ENCODE data around the gene RACK1.
"Not testable (repeated sequence)": the region's sequence is repeated elsewhere in the genome, so short reads cannot be mapped to it uniquely, and the experiment has no call there.

The RACK1 gene

DNA sequence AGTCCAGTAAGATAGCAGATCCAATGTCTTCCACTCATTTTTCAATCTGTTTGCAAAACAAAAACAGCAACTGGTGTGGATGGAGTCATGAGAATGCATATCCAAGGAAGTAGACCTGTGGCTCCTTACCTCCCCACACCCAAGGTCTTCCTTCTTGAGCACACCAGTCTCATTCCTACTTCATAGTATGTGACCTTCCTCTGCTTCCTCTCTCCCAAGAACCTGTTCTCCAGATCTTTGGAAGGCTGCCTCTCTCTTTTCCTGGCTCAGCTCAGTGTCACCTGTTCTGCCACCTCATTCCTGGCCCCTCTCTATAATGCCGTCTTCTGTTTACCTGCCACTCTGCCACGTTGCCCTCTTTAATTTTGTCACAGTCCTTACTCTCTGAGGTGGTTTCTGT, 30.8 kb downstream of the RACK1 start:
- DNase-seq (ENCODE audit: low spot score): no peak

DNA sequence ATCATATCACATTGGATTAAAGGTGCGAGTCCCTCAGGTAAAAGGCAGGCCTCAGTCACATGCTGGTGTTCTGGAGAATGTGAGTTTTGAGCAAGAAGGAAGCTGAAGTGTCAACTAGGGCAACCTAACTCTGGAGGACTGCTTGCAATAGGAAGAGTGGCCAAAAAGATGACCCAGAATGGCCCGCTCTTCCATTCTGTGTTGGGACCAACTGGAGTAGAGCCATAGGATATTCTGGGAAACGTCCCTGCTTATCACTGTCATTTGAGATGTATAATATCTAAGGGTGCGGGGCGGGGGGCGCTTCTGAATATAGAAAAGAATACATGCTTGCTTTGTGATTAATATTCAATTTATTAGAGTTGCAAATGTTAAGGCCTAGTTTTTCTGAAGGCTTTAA, 31.6 kb downstream of the RACK1 start:
- DNase-seq (ENCODE audit: low spot score): no peak

DNA sequence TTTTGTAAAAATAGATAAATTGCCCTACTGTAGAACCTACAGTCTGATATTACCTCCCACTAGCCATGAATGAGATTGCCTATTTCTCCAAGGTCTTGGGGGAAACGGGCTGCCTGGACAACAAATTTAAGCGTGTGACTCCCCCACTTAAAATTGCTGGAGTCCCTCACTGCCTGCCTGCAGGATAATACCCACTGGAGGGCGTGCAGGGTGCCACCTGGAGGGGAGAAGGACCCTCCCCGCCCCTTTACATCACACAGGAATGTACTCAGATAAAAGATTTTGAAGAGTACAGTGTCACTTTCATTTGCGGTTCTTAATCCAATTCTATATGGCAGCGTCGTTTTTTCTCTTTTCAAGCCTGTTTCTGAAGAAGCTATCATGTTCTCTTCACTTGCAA, 32.5 kb downstream of the RACK1 start:
- DNase-seq (ENCODE audit: low spot score): no peak

DNA sequence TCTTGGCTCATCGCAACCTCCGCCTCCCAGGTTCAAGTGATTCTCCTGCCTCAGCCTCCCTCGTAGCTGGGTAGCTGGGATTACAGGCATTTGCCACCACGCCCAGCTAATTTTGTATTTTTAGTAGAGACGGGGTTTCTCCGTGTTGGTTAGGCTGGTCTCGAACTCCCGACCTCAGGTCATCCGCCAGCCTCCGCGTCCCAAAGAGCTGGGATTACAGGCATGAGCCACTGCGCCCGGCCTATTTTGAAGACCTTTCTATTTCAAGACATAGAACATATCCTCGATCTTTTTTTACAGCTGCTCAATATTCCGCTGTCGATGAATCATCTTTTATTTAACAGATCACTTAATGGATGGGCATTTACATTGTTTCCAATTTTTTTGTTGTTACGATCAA, 33.0 kb downstream of the RACK1 start:
- DNase-seq (ENCODE audit: low spot score): not testable (repeated sequence)

DNA sequence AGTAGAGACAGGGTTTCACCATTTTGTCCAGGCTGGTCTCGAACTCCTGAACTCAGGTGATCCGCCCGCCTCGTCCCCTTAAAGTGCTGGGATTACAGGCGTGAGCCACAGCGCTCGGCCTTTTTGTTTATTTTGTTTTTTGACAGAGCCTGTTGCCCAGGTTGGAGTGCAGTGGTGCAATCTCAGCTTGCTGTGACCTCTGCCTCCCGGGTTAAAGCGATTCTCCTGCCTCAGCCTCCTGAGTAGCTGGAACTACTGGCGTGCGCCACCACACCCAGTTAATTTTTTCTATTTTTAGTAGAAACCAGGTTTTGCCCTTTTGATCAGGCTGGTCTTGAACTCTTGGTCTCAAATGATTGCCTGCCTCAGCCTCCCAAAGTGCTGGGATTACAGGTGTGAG, 33.6 kb downstream of the RACK1 start:
- not testable (repeated sequence) for DNase-seq (ENCODE audit: low spot score)

DNA sequence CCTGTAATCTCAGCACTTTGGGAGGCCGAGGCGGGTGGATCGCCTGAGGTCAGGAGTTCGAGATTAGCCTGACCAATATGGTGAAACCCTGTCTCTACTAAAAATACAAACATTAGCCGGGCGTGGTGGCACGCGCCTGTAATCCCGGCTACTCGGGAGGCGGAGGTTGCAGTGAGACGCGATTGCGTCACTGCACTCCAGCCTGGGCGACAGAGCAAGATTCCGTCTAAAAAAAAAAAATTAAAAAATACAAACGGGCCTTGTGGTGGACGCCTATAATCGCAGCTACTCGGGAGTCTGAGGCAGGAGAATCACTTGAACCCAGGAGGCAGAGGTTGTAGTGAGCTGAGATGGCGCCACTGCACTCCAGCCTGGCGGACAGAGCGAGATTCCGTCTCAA, 34.7 kb downstream of the RACK1 start:
- not testable (repeated sequence) for DNase-seq (ENCODE audit: low spot score)

DNA sequence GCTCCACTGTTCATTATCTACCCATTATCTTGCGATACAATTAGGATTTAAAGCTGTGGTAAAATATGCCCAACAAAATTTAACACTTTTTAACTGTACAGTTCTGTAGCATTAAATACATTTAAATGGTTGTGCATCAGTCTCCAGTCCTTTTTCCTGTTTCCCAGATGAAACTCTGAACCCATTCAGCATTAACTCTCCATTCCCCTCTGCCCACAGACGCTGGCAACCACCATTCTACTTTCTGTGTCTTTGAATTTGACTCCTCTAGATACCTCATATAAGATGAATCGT, 35.8 kb downstream of the RACK1 start:
- DNase-seq (ENCODE audit: low spot score): no peak

DNA sequence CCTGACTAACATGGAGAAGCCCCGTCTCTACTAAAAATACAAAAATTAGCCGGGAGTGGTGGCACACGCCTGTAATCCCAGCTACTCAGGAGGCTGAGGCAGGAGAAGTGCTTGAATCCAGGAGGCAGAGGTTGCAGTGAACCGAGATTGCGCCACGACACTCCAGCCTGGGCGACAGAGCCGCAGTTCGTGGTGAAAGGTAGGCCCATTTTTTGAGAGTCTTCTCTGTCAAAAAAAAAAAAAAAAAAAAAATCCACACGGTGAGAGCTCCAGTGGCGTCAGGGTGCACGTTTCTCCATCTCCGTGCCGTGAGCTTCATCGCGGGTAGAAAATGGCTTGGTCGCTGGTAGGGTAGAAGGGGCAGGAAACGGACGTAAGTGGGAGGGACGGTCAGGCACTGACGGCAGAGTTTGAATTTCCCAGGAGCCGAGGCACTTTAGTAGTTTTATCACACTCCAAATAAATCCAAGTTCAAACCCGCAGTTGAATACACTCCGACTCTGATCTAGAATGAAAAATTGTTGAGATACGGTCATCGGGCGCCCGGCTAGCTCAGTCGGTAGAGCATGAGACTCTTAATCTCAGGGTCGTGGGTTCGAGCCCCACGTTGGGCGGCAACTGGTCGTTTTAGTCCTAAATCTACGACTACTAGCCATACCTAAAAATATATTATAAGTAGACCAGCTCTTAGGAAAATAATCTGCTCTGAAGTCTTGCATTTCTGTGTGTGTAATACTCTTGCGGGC, 36.3 kb downstream of the RACK1 start:
- no peak for DNase-seq (ENCODE audit: low spot score)

DNA sequence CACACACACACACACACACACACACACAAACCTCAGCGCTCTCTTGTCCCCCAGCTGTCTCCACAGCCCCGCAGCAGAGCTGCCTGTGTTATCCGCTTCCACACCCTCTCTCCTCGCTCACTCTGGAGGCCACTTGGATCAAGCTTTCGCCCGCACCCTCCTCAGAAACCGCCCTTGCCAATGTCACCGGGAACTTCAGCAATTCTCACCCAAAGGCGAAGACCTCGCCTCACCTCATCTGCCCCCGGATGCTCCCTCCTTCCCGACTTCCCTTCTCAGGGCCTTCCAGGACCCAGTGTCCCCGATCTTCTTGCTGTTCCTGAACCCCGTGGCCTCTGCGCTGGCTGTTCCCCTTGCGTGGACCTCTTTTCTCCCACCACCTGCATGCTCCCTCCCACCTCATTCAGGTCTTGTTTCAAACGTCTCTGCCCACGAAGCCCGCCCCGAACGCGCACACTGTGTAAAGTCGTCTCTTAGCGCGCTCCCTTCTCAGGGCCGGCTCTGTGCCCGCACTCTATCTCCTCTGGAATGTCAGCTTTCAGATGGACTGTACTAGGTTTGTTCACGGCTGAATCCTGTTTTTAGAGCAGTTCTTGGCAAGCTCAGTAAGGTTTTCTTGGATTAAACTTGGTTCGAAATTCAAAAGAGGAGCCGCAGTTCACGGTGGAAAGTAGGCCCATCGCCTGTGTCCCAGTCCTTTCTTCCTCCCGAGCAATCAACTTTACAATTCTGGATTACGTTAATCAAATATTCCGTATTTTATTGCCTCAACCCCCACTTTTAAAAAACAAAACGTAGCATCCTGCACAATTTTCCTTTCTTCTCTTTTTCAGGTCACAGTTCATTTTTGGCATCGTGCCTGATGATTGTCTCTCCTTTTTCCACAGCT, 37.7 kb downstream of the RACK1 start:
- no peak for DNase-seq (ENCODE audit: low spot score)

DNA sequence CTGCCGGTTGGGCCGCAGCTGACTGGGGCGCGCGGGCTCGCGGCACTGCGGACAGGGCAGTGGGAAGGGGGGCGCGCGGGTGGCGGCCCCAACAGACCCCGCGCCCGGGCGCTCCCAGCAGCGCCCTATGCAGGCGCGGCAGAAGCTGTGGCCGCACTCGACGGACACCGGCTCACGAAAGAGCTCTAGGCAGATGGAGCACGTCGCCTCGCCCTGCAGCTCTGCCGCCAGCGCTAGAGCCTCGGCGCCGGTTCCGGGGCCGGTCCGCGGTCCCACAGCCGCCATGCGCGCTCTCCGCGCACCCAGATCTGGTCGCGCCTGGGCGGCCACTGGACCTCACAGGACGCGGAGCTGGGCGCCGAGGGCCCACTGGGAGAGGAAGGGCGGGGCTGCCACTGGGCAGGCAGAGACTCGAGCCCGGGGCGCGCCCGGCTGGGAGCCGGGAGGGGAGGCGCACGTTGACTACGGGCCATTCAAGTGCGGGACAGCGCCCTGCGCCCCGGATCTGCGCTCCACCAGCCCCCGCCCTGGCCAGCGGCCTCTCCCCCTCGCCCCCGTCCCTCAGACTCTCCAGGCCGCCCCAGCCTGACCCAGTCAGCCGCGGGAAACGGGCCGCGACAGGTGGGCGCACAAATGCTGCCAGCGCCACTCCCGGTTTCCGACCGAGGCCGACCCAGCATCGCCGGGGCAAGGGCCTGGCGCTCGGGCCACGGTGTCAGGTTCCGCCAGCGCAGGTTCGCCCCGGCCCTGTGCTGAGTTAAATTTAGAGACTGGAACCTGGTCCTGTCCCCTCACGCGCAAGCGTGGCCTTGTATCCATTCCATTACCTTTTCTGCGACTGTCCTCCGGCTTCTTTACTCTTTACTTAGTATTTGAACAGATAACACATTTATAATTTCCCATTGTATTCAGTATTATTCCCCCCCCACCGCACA, 38.6 kb downstream of the RACK1 start, which contains the start of gene TRIM7:
Gene TRIM7 (minus strand): TSS at position 371 of the 935 bp plus-strand sequence. CDS start 86 bp downstream, at position 285.
- peak; percentile 58 for DNase-seq (ENCODE audit: low spot score)

DNA sequence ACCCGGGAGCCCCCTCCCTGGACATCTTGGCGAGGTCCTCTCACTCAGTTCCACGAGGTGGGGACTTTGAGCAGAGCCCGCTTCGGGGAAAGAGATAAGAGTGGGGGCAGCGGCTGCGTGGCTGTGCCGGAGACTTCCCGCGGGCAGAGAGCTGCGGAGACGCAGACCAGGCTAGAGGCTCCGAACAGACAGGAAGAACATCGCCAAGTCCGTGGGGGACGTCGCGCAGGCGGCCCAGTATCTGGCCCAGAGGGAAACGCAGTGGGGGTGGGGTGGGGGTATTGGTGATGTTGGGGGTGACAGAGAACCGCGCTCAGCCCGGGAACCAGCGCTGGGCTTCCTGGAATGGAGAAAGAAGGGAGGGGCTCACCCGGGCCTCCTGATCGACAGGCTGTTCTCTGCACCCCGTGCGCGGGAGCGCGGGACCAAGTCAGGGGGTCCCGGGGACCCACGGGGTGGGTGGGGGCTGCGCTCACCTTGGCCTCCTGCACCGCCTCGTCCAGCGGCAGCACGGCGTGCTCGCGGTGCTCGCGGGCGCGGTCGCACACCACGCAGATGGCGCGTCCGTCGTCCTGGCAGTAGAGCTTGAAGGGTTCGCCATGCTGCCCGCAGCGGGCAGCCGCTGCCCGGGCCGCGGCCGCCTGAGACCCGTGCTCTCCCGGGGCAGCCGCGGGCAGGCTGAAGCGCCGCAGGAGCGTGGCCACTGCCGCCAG, 39.4 kb downstream of the RACK1 start:
- DNase-seq (ENCODE audit: low spot score): no peak

DNA sequence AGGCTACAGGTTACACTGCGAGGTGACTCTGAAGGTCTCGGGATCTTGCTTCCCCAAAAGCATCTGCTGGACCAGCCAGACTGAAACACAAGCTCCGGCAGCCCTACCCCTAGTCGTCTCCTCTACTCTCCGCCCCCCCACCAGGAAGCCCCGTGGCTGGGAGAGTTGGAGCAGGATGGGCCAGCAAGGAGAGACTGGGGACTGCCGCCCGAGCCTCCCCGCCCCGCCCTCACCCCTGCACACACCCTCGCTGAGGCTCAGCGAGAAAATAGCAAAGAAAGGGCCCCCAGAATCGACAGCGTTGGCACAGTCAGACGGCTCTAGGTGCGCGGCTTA, 40.0 kb downstream of the RACK1 start:
- no peak for DNase-seq (ENCODE audit: low spot score)

DNA sequence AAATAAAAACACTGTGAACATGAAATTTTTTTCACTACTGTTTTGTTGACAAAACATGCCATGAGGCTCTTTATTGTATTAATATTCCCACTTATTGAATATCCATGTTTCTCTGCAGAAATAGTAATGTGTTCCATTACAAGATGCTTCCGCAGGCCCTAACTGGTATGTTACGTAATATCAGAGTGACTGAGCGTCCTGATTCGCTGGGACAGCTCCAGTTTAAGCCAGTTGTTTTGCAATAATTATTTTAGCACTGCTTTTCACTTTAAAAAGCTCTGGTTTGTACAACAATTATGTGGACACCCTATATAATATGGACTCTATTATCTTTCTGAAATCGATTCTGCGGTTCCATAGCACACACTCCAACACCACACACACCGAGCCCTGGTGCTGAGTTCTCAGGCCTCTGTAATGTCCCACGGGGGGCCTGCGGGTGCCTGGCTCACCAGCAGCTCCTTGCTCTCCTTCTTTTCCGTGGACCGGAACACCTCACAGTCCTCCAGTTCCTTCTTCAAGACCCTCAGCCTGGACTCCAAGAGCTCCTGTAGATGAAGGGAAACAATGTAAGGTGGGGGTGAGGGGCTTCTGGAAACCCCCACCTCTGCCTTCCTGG, 40.5 kb downstream of the RACK1 start:
- no peak for DNase-seq (ENCODE audit: low spot score)

DNA sequence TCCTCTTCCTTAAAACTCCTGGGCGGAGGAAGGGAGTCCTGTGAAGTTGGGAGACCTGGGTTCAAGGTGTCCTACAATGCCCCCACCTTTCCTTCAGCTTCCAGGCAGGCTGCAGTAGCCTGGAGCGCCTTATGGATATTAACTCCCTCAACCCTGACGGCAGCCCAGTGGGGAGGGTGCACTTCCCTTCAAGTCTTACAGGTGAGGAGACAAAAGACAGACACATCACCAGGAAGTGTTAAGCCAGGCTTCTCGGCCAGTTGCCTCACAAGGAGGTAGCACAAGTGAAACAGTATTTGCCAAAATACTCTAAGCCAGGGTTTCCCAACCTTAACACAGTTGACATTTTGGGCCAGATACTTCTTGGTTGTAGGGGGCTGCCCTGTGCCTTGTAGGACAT, 42.9 kb downstream of the RACK1 start:
- DNase-seq (ENCODE audit: low spot score): no peak

DNA sequence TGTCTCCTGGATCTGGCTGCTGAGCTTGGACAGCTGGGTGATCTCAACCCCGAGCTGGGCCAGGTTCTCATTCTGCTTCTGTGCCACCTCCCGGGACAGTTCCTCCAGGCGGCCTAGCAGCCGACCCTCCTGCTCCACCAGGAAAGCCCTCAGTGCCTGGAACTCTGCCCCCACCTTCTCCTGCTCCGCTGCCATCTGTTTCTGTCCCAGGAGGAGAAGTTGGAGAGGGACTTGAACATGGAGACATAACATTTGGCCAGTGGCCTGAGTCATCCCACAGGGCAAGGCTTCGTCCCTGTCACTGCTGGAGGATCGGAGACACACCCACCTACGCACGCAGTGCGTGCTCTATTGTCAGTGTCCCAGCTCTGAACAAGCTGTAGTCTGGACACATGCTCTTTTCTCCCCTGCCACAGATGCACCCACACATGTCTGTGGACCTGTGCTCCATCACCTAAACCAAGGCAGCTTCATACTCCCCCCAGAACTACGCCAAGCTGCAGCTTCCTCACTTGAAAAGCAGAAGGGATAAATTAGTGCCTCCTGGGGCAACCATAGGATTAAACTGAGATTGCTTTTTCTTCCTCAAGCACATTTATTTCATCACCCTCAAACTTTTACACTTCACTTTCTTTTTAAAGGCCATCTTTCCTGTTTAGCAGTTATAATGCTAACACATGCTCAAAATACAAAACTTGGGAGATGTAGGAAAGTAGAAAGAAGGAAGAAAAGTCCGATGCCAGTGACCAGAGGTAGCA, 43.6 kb downstream of the RACK1 start:
- no peak for DNase-seq (ENCODE audit: low spot score)

DNA sequence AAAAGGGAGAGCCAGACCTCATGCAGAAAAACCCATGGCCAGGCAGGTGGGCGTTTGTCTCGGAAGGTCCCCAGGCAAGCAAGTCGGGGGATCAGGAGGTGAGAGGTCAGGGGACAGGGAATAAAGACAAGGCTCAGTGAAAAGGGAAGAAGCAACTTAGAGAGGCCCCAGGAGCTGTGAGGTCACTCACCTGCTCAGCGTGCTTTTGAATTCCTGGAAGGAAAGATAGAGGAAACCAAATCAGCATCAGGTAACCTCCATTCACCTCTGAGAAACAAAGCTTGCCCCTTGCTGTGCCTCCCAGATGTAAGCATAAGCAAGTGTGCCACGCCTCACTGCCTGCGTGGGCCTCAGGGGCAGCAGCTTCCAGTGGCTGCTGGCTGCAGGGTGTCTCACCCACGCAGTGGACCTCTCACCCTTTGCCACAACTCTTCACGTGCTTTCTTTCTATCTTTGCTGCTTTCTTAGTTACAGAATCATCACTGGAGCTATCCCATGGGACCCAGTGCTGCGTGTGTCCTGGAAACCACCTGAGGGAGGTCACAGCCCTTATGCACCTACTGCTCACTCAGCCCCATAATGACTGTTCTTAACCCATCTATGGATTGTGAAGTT, 44.7 kb downstream of the RACK1 start:
- no peak for DNase-seq (ENCODE audit: low spot score)

DNA sequence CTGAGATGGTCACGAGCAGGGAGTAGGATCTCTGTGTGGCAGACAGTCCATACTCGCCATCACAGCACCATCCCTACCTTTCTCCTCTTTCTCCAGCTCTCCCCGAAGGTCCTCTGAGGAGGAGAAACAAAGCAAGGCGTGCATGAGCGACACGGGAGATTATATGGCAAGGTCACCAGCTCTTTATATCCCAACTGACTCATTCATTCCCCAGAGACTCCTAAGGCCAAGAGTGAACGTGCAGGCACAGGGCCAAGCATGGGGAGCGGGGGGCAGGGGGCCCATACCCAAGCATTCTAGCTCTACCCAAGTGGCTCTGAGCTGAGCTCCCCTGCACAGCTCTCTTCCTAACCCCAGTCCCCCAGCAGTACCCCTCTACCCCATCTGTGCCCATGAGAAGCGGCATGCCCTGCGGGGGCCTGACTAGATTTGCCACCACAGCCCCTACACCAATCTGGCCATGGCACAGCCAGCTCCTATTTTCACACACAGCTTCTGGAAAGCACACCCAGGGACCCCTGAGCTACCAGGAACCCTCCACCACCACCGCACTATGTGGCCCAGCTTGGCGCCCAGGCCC, 45.5 kb downstream of the RACK1 start:
- no peak for DNase-seq (ENCODE audit: low spot score)

DNA sequence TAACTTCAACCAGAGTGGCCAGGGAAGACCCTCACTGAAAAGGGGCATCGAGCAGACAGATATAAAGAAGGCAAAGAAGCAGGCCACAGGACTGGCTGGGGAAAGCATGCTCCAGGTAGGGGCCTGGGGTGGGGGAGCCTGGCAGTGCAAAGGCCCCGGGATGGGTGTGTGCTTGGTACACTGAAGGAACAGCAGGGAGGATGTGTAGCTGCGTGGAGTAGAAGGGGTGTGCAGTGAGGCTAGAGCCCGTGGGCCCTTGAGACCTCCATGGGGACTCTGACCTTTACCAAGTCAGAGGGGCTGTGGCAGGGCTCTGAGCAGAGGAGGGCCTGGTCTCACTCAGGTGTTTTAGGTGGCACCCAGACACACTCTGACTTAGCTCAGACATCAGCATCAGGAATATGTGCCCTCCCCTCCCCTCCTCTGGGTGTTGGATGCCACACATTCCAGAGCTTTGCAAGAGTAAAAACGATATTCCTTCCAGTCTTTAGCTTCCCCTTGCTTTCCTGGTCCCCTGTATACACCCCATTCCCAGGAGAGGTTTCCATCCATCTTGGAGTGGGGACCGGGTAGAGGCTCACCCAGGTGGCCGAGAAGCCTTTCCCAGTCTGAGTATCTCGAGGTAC, 46.3 kb downstream of the RACK1 start:
- DNase-seq (ENCODE audit: low spot score): no peak

DNA sequence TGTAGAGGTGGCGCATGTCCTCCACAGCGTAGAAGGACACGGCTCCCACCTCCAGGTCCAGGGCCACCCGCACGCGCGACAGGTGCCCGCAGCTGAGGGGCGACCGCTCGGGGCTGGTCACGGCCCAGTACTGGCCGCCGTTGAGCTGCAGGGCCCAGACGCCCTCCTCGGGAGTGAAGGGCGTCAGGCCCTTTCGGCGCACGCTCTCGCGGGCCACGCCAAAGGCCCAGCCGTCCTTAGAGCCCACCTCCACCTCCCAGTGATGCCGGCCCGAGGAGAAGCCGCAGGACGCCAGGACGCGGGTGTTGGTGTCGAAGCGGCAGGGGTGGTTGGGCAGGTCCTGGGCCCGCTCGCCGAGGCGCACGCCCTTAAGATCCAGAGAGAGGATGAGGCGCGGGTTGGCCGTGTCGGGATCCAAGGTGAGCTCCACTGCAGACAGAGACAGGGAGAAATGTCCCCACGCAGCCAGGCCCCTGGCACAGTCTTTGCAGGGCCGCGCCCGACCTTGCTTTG, 48.4 kb downstream of the RACK1 start:
- no peak for DNase-seq (ENCODE audit: low spot score)
